CD4-positive, alpha-beta T cell treated with Interleukin-17A for 4 hours (primary cell): ENCODE measurements around the gene GRWD1.
A peak's percentile ranks its signal among the peaks of the same experiment; 100 is the strongest.

Experiments used
- DNase-seq: peaks from one replicate; pipeline ENCODE4 v3.0.0-alpha.2; 2020; ENCODE audit warnings: mixed read lengths

GRWD1 gene

DNA sequence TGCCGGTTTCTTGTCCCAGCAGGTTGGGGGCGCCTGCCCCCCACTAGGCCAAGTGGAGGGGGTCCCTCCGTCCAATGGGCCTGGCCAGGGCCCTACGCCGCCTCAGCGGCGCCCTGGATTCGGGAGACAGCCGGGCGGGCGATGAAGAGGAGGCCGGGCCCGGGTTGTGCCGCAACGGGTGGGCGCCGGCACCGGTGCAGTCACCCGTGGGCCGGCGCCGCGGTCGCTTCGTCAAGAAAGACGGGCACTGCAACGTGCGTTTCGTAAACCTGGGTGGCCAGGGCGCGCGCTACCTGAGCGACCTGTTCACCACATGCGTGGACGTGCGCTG lies 15.8 kb downstream of the GRWD1 start:
- DNase-seq: no peak

DNA sequence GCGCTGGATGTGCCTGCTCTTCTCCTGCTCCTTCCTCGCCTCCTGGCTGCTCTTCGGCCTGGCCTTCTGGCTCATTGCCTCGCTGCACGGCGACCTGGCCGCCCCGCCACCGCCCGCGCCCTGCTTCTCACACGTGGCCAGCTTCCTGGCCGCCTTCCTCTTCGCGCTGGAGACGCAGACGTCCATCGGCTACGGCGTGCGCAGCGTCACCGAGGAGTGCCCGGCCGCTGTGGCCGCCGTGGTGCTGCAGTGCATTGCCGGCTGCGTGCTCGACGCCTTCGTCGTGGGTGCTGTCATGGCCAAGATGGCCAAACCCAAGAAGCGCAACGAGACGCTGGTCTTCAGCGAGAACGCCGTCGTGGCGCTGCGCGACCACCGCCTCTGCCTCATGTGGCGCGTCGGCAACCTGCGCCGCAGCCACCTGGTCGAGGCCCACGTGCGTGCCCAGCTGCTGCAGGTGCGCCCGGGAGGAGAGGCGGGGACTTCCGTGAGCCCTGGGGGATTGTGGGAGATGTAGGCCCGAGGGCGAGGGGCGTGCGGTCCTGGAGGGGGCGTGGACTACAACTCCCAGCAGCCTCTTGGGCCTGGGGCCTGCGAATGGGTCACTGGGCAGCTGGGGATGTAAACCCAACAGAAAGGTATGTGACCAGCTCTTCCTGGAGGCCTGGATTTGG lies 16.3 kb downstream of the GRWD1 start:
- no peak for DNase-seq

DNA sequence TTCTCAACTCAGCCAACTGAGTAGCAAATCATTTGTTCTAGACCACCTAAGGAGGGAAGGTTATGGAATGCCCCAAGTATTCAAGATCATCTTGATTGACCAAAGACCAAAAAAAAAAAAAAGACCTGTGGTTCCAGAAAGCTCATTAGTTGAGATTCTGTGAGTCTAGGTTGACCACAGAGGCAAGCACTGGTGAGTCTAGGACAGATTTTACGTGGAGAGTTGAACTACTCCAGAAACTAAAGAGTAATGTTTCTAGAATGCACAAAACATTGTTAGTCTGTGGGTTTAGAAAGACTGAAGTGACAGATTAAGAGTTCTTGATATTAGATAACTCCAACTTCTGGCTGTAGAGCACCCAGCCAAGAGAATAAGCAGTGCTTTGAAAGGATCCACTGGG lies 19.4 kb downstream of the GRWD1 start:
- DNase-seq: no peak

DNA sequence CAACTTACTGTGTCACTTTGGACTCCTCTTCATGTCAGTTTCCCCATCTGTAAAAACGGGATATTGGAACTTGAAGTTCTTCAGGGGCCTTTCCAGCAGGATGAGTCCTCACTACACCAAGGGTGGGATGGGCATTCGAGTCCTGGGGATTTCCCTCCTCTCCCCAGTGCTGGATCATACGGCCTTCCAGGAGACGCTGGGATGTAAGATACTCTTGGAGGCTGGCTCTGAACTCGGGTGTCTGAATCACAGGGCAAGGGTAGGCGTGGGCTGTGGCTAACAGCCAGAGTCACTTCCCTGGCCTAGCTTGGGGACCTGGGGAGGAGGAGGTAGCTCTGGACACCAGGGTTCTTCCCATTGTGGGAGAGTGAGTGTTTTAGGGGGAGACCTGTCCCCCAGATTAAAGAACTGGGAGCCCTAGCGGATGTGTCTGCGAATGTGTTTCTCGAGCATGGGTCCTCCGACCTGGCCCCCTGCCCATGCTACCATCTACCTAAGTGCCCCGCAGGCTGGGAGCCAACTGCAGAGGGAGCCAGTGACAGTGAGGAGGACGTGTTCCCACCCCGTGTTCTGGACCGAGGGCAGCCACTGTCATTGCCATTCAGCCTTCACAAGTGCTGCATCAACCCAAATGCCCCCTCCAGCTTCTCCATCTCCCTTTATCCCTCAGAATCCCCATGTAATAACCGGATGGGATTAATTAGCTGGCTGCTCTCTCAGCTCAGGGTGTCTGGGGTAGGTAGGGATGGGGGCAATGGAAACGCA lies 21.0 kb downstream of the GRWD1 start:
- DNase-seq: no peak

DNA sequence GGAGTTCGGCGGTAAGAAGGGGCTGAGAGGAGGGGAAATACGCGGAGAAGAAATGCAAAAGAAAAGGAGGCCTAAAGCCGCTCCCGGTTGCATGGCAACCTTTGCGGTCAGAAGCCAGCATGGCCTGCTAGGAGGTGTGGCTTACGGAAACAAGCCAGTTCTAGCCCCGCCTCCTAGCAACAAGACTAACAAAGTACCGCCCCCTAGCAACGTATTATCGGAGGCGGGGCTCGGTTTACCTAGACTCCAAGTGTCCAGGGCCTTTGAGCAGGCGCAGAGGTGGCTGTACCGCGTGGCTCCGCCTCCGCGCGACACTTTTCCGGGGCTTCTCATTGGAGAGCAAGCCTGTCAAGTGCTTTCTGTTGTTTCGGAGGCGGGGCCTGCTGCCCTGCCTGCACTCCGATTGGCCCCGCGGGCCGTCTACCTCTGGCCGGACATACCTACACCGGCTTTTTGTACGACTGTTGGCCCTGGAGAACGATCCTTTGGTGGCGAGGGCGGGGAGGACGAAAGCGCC lies 23.0 kb downstream of the GRWD1 start:
- DNase-seq: peak; percentile 99

DNA sequence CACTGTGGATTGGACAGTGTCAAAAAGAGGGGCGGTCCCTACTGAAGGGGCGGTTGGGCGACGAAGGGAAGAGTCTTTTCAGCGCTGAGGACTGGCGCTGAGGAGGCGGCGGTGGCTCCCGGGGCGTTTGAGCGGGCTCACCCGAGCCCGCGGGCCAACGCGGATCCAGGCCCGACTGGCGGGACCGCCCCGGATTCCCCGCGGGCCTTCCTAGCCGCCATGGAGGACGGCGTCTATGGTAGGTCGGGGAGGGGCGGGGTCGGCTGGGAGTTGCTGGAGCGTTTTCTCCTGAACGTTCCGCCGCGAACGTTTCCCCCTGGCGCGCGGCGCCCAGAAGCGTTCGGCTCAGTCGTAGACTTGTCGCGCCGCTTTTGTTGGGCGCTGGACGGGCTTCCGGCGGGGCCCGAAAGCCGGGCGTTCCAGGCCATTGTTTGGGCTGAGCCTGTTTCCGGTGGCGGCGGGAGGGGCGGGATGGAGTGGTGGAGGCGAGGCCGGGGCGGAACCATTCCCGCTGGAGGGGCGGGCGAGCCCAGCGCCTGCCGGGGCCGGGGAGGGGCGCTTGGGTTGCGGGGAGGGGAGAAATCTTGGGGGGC lies 23.6 kb downstream of the GRWD1 start, which contains the start of gene CYTH2:
Gene CYTH2, plus strand, starts transcription at position 81 of the 593 bp plus-strand sequence. Its CDS starts 139 bp downstream, at position 220.
- peak; percentile 82 for DNase-seq

DNA sequence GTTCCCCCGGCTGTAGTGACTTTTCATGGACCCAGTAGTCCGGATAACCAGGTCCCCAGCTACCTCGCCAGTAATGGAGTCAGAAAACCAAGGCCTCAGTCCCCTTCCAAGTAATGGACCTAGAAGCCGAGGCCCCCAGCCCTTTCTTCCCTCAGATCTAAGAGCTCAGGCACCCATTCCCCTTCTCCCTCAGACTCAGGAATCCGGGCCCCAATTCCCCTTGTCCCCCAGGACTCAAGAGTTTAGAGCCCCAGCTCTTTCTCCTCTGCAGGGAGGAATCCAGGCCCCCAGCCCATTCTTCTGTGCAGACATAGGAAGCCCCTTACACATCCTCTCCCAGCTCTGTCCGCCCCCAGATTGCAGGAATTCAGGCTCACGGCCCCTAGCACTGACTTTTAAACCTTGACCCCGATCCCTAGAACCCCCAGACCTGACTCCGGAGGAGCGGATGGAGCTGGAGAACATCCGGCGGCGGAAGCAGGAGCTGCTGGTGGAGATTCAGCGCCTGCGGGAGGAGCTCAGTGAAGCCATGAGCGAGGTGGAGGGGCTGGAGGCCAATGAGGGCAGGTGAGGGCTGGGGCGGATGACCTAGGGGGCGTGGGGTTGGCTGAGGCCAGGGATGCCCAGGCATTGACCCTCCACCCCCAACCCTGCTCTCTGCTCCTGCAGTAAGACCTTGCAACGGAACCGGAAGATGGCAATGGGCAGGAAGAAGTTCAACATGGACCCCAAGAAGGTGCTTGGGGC lies 24.3 kb downstream of the GRWD1 start:
- DNase-seq: no peak

DNA sequence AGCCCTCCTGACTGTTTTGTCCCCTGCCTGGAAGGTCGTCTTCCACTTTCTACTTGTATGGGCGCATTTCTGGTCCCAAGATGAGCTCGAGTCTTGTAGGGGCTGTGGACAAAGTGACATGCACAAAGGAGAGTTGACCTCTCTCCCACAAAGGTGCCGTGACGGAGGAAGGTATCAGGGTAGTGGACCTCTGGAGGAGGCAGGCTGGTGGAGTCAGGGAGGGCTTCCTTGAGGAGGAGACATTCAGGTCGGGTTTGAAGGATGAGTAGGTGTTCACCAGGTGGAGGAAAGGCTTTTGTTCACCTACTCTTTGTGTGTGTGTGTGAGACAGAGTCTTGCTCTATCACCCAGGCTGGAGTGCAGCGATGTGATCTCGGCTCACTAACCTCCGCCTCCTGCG lies 25.1 kb downstream of the GRWD1 start:
- no peak for DNase-seq

DNA sequence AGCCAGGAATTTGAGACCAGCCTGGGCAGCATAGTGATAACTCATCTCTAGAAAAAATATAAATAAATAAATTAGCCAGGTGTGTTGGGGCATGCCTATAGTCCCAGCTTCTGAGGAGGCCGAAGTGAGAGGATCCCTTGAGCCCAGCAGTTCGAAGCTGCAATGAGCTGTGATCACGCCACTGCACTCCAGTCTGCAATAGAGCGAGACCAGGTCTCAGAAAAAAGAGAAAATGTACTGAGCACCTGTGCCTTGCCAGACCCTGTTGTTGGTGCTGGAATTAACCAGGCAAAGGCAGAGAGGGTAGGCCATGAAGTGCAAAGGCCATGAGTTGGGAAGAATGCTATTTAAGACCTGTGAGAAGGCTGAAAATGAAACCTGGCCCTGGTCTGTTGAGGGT lies 26.1 kb downstream of the GRWD1 start:
- no peak for DNase-seq

DNA sequence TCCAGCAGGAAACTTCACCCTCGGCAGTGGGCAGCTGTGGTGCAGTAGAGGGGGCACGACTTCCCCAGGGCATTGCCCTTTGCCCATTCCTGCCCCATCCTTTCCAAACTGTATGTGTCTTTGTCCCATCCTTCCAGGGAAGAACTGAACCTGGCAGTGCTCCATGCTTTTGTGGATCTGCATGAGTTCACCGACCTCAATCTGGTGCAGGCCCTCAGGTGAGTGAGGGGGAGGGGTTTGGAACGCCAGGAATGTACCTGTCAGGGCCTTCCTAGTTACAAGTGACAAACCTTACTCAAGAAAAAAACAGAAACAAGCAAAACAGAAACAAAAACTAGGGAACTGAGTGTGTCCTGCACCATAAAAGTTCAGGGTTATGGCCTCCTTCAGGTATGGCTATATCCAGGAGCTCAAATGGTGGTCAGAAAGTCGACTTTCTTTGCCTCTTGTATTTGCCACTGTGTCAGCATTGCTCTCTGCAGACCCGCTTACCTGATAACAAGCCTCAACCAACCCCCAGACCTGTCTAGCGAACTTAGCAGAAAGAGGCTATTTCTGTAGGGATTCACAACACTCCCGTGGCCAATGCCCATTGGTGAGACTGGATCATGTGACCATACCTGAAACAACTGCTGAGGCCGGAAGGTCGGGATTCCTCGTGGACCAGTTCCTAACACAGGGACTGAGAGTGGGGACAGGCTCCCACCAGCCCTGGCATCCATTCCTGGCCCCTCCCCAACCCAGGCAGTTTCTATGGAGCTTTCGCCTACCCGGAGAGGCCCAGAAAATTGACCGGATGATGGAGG lies 27.6 kb downstream of the GRWD1 start:
- DNase-seq: no peak

DNA sequence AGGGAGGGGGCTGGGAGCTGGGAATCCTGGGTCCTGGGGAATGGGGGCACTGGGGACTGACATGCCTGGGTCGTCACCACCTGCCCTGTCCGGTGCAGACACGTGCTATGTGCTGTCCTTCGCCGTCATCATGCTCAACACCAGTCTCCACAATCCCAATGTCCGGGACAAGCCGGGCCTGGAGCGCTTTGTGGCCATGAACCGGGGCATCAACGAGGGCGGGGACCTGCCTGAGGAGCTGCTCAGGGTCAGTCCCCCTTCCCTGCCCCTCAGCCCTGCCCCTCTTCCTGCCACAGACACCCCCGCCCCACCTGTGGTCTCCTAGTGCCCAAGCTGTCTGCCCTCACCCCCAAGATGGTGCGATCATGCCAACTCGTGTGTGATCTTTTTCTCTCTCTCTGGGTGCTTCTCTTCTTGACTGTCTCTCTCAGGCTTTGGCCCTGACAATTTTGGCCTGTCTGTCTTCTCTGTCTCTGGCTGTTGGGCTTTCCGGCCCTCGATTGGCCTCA lies 28.4 kb downstream of the GRWD1 start:
- DNase-seq: no peak

DNA sequence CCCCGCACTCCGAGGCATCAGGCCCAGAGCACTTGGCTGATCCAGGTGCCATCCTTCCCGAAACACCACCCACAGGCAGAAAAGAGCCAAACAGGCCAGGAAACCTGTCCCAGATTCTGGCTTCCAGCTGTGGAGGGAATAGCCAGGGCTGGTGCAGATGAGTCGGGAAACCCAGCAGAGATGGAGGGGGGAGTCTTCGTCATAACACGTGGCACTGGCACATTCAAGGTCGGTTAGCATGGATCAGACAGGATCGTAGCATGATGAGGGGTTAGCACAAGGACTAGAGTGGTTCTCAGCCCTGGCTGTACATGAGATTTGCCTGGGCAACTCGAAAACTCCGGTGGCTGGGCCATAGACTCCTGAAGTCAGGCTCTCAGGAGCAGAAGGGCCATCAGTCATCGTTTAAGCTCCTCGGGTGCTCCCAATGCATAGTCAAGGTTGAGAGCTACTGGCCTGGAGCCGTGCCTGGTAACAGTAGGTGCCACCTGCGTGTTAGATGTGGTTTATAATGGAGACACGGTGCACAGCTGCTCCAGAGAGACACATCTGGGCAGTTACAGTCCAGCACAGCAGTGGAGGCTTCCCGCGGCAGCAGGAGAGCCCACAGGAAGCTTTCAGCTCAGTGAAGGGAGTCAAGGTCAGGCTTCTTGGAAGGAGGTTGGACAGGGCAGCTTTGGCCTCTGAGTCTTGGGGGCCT lies 29.7 kb downstream of the GRWD1 start:
- no peak for DNase-seq

DNA sequence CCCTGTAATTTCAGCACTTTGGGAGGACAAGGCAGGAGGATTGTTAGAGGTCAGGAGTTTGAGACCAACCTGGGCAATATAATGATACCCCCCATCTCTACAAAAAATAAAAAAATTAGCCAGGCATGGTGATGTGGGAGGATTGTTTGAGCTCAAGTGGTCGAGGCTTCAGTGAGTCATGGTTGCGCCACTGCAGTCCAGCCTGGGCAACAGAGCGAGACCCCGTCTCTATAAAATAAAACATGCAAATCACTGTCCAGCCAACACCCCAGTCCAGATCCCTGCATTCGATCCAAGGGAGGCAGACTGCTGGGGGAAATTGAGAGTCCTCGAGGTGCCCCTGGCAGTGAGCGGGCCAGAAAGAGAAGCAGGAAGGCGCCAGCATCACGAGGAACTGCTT lies 30.4 kb downstream of the GRWD1 start:
- no peak for DNase-seq

DNA sequence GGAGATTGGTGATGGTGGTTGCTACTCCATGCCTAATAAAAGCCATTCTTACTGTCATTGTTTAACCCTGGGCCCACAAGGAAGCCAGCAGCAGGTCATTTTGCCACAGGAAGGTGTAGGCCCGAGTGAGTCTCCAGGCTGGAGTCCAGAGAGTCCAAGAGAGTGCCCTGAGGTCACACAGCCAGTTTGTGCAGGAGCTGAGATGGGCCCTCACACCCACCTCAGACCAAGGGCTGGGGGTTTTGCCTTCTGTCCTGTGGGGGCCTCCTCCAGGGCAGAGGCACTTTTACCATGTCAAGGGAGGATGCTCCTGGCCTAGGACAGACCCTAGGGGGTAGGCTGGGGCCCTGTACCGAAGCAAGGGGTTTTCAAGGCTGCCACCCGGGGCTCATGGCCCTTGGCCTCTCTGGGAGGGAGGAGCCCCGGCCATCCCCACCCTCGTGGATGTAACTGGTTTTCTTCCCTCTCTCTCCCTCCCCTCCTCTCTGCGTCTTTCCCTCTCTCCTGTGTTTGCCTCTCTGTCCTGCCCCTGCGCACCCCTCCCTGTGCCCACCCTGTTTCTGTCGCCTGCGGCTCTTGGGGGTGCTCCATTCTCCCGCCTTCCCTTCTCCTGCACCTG lies 31.4 kb downstream of the GRWD1 start:
- no peak for DNase-seq

DNA sequence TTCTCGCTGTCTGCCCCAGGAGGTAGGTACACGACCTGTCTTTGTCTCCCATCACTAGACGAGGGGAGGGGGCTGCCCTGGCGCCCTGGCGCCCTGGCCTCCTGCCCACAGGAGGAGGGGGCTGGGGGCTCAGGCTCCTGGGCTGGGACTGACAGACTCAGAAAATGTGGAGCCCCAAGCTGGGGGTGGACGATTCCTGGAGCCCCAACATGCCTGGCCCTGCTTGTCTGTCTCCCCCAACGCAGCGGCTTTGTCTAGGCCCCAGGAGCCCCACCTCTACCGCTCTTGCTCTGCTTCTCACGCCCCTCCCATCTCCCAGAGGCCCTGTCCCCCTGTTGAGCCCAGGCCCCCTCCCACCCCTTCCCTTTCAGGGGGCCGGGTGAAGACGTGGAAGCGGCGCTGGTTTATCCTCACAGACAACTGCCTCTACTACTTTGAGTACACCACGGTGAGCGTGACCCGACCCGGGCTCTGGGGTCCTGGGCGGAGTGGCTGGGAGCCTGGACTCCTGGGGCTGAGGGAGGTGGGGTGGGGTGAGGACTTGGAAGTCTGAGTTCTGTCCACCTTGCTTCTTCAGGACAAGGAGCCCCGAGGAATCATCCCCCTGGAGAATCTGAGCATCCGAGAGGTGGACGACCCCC lies 32.0 kb downstream of the GRWD1 start:
- no peak for DNase-seq

DNA sequence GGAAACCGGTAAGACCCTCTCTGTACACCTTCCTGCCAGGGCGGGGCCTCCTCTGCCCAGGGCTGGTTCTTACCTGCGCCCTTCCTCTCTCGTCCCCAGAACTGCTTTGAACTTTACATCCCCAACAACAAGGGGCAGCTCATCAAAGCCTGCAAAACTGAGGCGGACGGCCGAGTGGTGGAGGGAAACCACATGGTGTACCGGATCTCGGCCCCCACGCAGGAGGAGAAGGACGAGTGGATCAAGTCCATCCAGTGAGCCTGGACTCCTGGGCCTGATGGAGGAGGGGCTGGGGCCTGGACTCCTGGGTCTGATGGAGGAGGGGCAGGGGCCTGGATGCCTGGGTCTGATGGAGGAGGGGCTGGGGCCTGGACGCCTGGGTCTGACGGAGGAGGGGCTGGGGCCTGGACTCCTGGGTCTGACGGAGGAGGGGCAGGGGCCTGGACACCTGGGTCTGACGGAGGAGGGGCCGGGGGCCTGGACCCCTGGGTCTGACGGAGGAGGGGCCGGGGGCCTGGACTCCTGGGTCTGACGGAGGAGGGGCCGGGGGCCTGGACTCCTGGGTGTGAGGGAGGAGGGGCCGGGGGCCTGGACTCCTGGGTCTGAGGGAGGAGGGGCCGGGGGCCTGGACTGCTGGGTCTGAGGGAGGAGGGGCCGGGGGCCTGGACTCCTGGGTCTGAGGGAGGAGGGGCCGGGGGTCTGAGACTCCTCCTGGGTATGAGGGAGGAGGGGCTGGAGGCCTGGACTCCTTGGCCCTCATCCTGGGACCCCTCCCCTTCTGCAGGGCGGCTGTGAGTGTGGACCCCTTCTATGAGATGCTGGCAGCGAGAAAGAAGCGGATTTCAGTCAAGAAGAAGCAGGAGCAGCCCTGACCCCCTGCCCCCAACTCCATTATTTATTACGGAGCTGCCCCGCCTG lies 32.8 kb downstream of the GRWD1 start:
- DNase-seq: no peak

DNA sequence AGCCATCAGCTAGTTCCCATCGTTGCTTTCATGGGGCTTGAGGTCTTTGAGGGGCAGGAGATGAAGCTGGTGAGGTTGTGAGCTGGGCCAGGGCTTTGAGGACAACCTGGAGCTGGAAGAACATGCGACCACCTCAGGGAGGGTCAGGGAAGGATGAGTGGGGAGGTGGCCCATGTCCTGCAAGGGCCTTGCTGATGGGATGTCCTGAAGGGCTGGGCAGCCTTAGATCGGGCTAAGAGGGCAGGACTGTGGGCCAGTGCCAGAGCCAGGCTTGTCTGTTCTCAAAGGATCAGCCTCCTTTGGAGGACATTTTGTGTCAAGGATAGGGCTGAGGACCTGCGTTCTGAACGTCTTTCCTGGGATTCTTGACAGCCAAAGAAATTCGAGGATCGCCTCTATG lies 33.9 kb downstream of the GRWD1 start:
- DNase-seq: no peak

DNA sequence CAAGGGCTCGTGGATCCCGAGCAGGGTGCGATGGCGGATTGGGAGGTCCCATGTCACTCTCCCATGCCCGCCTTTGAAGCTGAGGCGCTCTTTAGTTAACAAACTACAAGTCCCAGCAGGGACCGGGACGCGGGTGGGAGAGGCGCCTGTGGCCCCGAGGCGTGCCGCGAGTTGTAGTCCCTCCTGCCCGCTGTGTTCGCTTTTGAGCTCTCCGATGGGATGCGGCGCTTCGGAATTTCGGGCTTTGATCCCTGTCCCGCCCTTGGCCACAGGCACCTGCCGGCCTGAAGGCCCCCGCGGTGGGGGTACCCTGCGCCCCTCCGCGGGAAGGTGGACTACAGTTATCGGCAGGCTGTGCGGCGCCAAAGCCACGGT lies 34.4 kb downstream of the GRWD1 start:
- DNase-seq: peak; percentile 61
